ENCODE measurements around the gene EIF2S3B.

Gene EIF2S3B

DNA sequence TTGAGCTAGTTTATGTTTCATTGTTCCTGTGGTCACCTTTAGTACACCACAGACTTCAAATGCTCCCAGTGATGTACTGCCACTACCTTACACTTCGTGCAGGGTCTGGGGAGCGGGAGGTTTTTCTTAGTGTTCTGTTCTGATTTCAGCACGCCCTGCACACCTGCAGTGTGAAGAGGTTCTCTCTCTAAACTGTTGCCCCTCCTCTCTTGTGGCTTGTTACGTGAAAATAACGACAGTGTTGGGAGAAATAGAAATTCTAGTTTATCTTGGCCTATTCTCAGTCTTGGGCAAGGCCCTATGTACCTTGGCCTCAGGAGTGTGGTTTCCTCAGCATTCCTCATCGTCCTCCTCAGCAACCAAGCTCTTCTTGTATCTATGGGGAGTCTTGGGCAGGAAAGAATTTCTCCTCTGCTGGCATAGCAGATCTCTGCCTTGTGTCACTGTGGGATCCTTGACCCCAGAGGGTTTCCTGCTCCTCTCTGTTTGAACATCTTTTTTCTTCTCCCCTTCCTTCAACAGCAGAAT is 48.6 kb downstream of the EIF2S3B start:
- DNase-seq (ENCODE audit: low read depth, low spot score) = no peak

- DNase-seq (ENCODE audit: low read depth, low spot score) = no peak
These were observed 49.2 kb downstream of the EIF2S3B start for GRCh38 chr12:10554756-10555481.

DNA sequence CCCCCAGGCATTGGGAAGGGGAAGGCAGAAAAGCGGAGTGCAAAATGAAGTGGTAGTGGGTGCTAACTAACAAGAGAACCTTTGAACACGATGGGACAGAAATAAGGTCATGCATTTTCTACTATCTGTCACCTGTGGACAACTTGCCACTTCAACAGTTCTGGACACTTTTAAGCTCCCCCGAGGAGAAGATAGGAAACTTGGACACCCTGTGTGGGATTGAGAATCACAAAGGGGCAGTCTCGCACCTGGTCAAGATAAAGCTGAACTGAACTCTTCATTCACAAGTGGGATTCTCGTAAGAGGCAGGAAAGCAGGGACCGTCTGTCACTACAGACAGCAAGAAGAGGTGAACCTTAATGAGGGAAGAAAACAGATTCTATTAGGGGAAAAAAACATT is 51.6 kb downstream of the EIF2S3B start:
- no peak for DNase-seq (ENCODE audit: low read depth, low spot score)

GRCh38 chr12:10557766-10558165 is 52.1 kb downstream of the EIF2S3B start:
- no peak for DNase-seq (ENCODE audit: low read depth, low spot score)
